Measurements from ENCODE around the gene PIP4K2A.

Gene PIP4K2A

DNA sequence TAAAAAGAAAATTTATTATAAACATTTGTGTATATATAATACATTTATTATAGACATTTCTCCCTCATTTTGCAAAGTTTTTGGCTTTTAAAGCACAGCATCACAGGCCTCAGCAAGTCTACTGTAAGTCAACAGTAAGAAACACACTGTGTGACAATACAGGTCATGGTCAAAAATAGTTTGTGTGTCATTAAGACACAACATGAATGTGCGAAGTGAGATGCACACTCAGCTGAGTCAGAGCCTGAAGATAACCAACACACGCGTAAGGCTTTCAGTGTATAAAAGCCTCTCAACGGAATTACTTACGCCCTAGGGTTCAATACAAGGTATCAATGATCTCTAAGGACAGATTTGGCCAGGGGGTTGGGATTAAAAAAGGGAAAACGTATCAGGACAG lies 157.6 kb downstream of the PIP4K2A start:
- TF ChIP-seq ZFX (IDR thresholded peaks at IDR 0.05; ENCODE audit: borderline replicate concordance) = no peak
- TF ChIP-seq, protein P1, sequence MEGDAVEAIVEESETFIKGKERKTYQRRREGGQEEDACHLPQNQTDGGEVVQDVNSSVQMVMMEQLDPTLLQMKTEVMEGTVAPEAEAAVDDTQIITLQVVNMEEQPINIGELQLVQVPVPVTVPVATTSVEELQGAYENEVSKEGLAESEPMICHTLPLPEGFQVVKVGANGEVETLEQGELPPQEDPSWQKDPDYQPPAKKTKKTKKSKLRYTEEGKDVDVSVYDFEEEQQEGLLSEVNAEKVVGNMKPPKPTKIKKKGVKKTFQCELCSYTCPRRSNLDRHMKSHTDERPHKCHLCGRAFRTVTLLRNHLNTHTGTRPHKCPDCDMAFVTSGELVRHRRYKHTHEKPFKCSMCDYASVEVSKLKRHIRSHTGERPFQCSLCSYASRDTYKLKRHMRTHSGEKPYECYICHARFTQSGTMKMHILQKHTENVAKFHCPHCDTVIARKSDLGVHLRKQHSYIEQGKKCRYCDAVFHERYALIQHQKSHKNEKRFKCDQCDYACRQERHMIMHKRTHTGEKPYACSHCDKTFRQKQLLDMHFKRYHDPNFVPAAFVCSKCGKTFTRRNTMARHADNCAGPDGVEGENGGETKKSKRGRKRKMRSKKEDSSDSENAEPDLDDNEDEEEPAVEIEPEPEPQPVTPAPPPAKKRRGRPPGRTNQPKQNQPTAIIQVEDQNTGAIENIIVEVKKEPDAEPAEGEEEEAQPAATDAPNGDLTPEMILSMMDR (IDR thresholded peaks at IDR 0.05) = no peak
- H3K27ac ChIP-seq = no peak overlapping the region

DNA sequence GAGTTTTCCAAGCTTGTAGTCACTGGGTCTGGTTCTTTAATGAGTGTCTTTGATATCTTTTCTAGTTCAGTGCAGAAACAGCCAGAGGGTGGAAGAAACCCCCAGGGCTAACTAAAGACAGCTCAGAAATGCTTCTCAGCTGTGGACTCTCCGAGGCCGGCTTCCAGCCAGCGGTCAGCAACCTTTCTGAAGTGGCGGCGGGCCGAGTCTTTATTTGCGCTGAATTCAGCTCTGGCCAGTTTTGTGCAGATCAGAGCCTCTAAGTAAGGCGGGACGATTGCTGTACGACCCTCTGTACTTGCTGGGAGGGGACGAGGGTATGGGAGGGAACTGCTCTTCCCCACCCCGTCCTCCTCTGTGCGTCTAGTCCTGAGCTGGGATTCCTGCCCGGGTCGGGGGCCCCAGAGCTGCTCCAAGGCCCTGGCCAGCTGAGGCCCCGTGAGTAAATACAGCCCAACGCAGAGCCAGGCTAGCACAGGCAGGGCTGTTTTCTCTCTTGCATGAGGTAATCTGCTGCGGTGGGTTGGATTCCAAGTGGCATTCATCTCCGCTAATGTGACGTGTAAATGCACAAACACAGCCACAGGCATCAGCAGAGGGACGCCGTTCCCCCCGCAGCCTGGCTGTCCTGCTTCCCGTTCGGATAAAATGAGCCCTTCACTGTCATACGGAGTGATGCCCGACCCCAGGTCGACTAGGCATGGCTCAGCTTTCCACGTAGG lies 159.8 kb downstream of the PIP4K2A start:
- TF ChIP-seq, protein P1 (IDR thresholded peaks at IDR 0.05) = no peak
- TF ChIP-seq ZFX (IDR thresholded peaks at IDR 0.05; ENCODE audit: borderline replicate concordance) = no peak
- no peak overlapping the region for H3K27ac ChIP-seq

DNA sequence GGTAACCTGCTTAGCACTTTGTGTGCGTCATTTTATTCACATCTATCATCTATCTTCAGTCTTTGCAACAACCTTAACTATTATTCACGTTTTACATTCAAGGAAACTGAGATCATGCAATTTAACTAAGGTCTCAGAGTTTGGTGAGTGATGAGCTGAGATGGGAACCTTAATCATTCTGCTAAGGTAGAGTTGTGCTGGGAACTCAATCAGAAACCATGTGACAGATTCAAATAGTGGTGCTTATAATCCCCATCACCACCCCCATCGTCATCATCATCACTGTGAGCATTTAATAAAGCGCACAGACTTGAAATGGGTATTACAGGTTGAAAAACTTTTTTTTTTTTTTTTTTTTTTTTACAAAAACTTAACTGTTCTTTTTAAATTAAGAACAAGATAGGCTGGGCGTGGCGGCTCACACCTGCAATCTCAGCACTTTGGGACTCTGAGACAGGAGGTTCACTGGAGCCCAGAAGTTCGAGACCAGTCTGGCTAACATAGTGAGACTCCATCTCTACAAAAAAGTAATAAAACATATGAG lies 160.9 kb downstream of the PIP4K2A start:
- no peak for TF ChIP-seq ZFX (IDR thresholded peaks at IDR 0.05; ENCODE audit: borderline replicate concordance)
- TF ChIP-seq, protein P1 (IDR thresholded peaks at IDR 0.05) = no peak
- no peak overlapping the region for H3K27ac ChIP-seq

DNA sequence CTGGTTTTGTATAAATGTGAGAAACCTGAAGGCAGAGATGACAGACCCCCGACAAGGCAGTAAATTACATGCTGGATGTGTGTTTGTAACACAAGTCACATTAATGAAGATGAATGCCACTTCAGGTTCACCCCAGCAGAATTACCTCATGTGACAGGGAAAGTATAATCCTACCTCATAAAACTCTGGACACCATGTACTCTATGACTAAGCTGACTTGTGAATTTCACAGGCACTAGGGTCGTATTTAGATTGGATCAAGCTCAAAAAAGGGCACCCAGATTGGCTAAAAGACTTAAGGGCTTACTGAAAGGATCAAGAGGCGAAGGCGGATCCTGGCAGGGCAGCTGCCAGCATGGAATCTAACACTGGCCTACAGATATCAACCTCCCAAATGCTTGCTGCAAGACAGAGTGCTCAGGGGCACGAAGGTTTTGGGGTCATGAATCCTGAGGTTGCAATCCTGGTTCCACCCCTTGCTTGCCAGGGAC lies 161.4 kb downstream of the PIP4K2A start:
- H3K27ac ChIP-seq = no peak overlapping the region

DNA sequence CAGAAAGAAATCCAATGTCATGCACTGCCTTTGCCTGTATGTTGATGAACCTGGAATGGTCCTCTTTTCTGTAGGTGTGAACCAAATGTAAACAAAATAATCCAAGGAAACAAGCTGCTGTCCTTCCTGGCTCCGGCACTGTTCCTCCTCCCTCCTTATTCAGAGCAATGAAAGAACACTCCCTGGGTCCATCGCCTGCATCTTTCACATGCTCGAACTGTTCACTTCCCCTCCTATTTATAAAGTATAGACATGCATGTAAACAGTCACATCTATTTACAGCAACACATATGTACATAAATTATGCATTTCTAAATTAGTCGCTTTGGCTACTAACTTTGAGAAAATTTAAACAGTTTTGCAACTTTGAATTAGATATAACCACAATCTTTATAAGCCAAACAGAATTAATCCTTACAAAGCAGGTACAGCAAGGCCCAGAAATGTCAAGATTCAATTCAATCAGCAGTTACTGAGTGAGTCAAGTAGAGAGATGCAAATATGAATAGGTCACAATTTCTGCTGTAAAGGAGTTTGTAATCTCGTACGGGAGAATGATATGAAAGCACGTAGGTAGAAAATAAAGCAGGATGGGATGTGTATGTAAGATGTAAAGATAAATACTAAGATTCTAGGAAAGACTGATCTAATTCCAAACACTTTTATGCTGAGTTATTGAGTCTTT lies 162.6 kb downstream of the PIP4K2A start:
- no peak for TF ChIP-seq ZFX (IDR thresholded peaks at IDR 0.05; ENCODE audit: borderline replicate concordance)
- TF ChIP-seq, protein P1 (IDR thresholded peaks at IDR 0.05) = no peak
- H3K27ac ChIP-seq = no peak overlapping the region

More for the DNA sequence above, 161.4 kb downstream of the PIP4K2A start:
- TF ChIP-seq, protein P1 (IDR thresholded peaks at IDR 0.05) = no peak
- TF ChIP-seq ZFX (IDR thresholded peaks at IDR 0.05; ENCODE audit: borderline replicate concordance) = no peak

DNA sequence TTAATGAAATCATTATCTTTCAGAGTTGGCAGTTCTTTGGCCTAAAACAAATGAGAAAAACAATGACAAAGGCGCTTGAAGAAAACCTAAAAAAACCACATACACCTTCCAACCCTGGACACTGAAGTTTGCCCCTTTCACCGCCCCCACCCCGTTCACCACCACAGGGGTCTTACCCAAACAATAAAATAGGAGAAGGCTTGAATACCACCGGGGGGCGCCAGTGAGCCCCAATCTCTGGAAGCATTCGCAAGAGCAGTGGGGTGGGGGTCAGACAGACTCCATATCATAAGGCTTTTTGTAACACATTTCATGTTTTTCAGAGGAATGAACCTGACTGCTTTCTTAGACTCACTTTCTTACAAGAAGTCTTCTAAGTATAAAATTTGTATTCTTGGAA lies 163.6 kb downstream of the PIP4K2A start:
- TF ChIP-seq ZFX (IDR thresholded peaks at IDR 0.05; ENCODE audit: borderline replicate concordance) = no peak
- TF ChIP-seq, protein P1 (IDR thresholded peaks at IDR 0.05) = peak; percentile 73
- no peak overlapping the region for H3K27ac ChIP-seq

DNA sequence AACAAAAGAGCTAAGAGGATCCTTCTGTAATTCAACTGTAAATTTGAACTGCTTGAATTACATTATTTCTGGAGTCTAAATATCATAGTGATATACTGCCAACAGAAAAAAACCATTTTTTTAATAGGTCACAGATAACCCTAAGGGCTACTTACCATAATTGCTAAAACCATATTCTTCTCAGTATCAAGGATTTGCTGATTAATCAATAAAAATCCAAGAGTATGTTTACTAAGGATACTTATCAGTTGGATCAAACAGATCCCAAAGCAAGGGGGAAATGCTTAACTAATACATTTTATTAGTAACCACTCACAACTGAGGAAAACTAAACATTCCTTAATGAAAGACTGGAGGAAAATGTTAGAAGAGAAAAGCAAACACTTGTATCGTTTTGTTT lies 166.0 kb downstream of the PIP4K2A start:
- no peak for TF ChIP-seq ZFX (IDR thresholded peaks at IDR 0.05; ENCODE audit: borderline replicate concordance)
- TF ChIP-seq, protein P1 (IDR thresholded peaks at IDR 0.05) = no peak
- no peak overlapping the region for H3K27ac ChIP-seq

Measured in 22Rv1 (cell line).